Forelimb muscle (tissue), 1 donor: ENCODE results near the gene P3H2. TPM values are rescaled to one million over a fixed set of nuclear protein-coding genes. Genes with fewer than 3 reads are reported as not detected.
"Not testable (repeated sequence)": the region's sequence is repeated elsewhere in the genome, so short reads cannot be mapped to it uniquely, and the experiment has no call there.

Experiments used
- DNase-seq: peaks from one replicate; pipeline ENCODE4 v3.0.0-alpha.2; 2013; ENCODE audit warnings: low read depth
- polyA plus RNA-seq: library from polyadenylated mRNA; unstranded; fragments of 120-200 nt; gene quantifications from one replicate; pipeline ENCODE4 v1.2.1, GENCODE V29; 2013; ENCODE audit not compliant: insufficient read length

The P3H2 gene, protein sequence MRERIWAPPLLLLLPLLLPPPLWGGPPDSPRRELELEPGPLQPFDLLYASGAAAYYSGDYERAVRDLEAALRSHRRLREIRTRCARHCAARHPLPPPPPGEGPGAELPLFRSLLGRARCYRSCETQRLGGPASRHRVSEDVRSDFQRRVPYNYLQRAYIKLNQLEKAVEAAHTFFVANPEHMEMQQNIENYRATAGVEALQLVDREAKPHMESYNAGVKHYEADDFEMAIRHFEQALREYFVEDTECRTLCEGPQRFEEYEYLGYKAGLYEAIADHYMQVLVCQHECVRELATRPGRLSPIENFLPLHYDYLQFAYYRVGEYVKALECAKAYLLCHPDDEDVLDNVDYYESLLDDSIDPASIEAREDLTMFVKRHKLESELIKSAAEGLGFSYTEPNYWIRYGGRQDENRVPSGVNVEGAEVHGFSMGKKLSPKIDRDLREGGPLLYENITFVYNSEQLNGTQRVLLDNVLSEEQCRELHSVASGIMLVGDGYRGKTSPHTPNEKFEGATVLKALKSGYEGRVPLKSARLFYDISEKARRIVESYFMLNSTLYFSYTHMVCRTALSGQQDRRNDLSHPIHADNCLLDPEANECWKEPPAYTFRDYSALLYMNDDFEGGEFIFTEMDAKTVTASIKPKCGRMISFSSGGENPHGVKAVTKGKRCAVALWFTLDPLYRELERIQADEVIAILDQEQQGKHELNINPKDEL
- 39.4 TPM for polyA plus RNA-seq

DNA sequence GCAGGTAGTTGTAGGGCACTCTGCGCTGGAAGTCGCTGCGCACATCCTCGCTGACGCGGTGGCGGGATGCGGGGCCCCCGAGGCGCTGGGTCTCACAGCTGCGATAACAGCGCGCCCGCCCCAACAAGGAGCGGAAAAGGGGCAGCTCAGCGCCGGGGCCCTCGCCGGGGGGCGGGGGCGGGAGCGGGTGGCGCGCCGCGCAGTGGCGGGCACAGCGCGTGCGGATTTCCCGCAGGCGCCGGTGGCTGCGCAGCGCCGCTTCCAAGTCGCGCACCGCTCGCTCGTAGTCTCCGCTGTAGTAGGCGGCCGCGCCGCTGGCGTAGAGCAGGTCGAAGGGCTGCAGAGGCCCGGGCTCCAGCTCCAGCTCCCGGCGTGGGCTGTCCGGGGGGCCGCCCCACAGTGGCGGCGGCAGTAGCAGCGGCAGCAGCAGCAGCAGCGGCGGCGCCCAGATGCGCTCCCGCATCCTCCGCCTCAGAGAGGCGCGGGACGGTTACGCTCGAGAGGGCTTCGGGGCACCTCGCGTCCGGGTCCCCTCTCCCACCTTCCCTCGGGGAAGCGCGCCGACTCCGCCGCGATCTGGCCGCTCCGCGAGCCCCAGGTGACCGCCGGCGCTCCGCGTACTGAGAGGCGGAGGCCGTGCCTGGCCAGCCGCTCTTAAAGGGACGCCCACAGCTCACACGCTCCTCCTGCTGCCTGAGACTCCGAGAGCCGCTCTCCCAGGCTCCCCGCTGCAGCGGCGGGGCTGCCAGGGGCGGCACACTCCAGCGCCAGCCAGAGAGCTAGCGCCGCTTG, at the start of gene P3H2:
Gene P3H2, minus strand, starts transcription at position 629 of the 792 bp plus-strand sequence. Its CDS starts 166 bp downstream, at position 463.
- DNase-seq: no peak

DNA sequence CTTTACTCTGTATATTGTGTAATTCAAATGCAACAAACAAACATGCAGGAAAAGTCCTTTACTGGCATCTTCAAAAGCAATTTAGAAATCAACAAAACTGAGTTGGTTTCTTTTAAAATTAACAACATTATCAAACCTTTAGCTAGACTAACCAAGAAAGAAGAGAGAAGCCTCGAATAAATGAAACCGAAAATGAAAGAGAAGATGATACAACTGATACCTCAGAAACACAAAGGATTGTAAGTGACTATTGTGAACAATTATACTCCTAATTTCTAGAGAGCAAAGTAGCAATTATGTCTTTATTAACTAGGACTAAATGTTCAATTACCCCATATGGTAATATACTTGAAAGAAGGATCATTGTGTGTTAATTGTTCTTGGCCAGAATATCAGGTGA, 49.2 kb upstream of the P3H2 start:
- DNase-seq: no peak

DNA sequence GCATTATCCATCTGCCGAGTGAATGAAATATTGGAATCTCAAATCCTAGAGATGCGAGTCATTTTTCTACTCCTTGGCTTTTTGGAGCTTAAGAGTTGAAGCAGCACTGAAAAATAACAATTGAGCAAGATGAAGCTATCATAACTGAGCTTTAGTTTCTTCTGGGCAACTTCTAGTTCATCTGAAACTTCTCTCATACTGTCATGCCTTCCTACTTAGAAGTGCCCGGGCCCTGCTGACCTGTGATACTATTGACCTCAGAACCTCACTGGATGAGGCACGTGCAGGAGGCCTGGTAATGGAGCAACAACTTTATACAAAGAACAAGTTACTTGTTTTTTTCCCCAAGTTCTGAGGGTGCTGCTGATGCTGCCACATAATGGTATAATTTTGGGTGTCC, 48.5 kb upstream of the P3H2 start:
- no peak for DNase-seq

DNA sequence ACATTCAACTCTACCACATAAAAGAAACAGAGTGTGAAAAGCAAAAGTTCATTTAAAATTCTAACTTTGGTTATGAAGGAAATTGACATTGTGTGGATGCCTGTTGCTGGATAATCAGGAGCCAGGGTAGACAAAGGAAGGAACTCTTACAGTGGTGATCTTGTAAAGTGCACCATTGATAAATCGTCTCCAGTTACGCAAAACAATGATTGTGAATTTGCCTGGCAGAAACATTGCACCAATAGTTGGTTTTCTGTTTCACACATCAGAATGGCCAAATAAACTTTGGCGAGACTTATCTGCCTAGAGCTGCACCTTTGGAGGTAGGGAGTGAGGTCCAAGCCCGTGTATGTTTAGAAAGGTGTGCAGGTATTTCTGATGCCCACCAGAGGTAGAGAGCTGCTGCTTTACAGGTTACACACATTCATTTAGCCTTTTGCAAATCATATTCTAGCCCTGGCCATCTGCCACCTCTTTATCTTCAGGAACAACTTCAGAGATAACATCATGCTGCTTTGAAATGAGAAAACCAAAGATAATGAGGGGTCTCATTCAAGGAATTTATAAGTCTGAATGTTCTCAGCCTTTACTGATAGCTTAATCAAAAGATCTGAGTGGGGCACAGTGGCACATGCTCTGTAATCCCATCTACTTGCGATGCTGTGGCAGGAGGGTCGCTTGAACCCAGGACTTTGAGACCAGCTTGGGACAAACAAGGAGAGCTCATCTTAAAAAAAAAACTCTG, 47.4 kb upstream of the P3H2 start:
- no peak for DNase-seq

DNA sequence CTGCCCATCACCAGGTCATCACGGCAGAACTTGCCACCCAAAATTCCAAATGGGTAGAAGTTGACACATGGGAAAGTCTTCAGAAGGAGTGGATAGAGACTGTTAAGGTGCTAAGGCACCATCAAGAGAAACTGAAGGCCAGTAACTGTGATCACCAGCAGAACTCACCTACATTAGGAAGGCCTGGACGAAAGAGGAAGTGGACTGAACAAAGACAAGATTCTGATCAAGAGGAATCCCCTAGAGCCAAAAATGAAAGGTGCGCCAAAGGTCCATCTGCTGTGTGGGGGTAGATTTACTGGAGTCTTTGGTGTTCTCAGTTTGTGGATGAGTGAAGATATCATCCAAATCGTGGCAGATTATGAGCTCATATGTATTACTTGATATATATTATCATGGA, 46.3 kb upstream of the P3H2 start:
- DNase-seq: no peak

DNA sequence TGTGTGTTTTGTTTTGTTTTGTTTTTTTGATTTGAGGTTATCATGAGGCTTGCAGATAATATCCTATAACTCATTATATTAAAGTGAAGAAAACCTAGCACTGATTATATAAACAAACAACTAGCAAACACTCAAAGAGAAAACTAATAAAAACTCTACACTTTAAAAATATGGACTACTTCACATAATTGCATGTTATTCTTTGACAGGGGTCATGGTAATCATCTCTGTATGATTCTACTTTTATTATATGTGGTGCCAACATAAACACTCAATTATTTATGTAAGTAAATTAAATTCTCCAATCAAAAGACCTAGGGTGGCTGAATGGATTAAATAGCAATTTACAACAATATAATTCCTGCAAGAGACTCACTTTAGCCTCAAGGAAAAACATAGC, 44.6 kb upstream of the P3H2 start:
- no peak for DNase-seq

DNA sequence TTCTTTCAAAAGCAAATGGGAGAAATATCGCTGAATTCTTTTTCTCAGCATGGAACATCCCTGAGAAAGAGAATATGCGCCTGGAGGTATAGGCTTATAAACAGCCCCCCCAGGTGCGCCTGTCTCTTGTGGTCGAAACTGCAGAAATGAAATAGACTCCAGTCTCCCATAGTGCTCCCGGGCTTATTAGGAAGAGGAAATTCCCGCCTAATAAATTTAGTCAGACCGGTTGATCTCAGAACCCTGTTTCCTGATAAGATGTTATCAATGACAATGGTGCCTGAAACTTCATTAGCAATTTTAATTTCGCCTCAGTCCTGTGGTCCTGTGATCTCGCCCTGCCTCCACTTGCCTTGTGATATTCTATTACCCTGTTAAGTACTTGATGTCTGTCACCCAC, 41.3 kb upstream of the P3H2 start:
- not testable (repeated sequence) for DNase-seq

DNA sequence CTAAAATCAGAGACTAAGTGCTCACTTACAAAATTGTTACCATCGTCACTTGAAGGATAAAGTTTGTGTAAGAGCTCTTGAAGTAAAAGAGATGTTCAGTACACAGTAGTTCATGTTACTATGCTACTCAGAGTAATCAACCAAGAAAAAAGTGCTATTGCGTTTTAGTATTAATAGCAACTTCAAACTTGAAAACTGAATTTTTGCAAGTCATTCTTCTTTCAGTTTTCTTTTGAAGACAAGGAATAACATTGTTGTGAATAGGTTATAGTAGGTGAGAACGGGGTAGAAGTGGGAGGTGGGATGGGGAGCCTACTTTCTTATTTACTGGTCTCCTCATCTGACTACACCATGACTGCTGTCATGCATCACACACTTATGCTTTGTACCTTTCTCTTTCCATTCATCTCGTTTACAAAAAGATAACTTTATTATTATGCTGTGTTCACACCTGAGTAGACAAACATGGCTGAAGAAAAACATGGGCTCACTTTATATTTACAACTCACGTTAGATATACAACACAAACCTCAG, 39.3 kb upstream of the P3H2 start:
- DNase-seq: no peak

DNA sequence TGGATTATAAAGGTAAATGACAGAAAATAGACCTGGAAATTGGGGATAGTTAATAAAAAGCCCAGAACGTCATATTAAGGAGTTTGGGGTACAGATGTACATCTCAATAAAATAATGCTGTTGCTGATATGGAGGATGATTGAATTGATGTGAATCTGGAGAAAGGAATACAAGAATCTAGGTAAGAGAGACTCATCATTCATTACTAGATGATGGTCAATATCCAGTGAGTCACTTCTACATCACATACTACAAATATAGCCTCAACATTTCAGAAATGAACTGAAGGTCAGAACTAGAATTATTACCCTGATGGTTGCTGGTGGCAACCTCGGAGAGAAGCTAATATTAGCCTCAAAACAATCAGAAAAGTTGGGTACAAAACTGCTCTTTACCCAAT, 37.6 kb upstream of the P3H2 start:
- DNase-seq: no peak

DNA sequence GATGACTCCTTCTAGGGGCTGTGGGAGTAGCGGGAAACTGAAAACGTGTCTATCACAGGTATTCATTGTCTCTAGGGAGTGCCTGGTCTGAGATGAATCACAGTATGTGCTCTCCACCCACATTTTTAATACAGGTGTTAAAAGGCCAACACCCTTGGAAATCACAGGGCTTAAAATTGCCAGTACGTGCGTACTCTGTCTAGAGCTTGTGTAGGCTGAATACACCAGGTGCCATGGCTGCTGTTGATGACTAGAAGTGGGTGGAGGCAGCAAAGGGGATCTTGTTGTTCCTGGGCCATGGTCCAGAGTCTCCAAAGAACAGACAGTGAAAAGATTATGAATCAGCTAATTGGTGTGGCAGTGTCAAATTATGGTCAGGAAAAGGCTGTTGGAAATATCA, 35.1 kb upstream of the P3H2 start:
- DNase-seq: no peak

DNA sequence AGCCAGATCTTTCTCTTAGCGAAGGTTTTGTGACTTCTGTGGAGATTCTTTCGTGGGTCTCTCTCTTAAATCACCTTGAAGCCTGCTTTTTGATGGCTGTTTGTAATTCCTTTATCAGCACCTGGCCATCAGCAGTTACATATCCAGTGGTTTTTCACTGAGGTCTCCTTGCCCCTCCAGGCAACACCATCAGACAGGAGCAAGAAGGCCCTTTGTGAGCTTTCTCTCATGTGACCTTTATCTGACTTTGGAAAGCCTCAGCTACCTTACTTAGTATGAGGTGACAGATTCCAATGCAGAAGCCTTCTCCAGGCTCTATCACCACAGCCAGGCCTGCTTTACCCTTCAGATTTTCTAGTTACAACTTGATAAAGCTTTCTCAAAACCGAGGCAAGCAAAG, 30.0 kb upstream of the P3H2 start:
- DNase-seq: no peak

DNA sequence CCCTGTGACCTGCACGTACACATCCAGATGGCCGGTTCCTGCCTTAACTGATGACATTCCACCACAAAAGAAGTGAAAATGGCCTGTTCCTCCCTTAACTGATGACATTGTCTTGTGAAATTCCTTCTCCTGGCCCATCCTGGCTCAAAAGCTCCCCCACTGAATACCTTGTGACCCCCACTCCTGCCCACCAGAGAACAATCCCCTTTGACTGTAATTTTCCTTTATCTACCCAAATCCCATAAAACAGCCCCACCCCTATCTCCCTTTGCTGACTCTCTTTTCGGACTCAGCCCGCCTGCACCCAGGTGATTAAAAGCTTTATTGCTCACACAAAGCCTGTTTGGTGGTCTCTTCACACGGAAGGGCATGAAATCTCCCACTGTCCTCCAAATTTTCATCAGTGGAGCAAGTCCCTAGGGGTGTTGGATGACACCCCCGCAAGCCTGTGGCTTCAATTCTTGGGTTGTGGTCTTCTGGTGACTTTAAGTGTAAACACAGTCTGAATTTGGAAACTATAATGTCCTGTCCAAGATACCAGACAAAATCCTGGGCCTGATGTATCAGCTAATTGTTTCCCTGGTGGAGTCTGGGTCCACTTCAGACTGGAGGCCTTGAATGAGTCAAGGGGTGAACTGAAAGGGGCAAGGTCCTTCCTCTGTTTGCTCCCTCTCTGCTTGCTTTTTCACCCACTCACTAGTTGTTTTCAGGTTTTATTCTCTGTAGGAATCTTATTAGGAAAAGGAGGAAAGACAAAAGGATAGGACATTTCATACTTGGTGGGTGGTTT, 29.3 kb upstream of the P3H2 start:
- DNase-seq: not testable (repeated sequence)

DNA sequence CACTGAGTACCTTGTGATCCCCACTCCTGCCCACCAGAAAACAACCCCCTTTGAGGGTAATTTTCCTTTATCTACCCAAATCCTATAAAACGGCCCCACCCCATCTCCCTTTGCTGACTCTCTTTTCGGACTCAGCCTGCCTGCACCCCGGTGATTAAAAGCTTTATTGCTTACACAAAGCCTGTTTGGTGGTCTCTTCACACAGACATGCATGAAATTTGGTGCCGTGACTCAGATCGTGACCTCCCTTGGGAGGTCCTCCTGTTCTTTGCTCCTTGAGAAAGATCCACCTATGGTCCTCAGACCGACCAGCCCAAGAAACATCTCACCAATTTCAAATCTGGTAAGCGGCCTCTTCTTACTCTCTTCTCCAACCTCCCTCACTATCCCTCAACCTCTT, 24.1 kb upstream of the P3H2 start:
- not testable (repeated sequence) for DNase-seq

DNA sequence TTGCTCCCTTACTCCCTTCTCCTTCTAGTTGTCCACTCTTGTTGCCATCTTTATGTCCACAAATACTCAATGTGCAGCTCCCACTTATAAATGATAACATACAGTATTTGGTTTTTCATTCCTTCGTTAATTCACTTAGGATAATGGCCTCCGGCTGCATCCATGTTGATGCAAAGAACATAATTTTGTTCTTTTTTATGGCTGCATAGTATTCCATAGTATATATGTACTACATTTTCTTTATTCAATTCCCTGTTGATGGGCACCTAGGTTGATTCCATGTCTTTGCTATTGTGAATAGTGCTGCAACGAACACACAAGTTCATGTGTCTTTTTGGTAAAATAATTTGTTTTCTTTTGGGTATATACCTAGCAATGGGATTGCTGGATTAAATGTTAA, 21.3 kb upstream of the P3H2 start:
- no peak for DNase-seq

DNA sequence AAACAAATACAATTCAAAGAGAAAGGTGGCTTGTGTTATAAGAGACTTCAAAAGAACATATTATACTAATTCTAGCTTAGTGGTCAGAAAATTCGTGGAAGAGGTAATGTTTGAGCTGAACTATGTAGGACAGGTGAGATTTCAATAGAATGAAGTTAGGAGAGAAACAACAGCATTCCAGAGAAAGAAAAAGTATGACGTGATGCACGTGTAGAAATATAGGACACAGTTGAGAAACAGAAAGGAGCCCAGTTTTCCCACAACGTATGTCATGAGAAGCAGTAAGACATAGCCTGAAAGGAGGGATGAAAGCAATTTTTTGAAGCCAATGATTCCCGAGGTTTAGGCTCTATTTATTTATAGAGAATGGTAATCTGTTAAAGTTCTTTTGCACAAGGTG, 18.7 kb upstream of the P3H2 start:
- no peak for DNase-seq

DNA sequence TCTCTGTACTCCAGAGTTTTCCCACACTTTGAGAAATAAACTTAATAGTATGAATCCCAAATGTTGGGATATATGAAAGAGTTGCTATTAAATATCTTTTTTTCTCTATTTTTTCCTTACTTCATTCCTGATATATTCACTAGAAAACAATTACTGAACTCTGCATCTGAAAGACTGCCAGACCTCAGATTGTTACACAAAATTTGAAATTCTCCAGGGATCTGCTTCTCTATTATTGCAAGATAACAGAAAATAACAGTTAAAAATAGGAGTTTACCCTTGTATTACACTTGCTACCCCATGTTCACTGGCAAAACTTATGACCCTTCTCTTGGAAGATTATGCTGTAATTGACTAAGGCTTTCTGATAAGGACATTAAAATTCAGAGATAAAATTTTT, 11.7 kb upstream of the P3H2 start:
- no peak for DNase-seq

DNA sequence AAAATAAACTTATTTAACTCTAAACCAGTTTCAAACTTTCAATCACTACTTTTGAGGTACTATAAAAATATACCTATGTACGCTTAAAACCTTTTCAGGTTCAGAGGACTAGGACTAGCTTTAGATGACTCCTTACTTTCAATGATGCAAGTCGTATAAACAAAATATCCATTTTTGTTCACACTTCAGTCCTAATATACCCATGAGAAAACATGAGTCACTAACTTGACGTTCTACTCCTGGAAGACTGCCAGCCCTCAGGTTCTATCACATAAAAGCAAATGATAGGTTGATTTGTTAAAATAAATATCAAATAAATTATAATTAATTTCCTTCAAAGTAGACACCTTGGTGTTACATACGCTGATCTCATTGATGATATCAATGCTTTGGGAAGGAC, 10.6 kb upstream of the P3H2 start:
- no peak for DNase-seq

DNA sequence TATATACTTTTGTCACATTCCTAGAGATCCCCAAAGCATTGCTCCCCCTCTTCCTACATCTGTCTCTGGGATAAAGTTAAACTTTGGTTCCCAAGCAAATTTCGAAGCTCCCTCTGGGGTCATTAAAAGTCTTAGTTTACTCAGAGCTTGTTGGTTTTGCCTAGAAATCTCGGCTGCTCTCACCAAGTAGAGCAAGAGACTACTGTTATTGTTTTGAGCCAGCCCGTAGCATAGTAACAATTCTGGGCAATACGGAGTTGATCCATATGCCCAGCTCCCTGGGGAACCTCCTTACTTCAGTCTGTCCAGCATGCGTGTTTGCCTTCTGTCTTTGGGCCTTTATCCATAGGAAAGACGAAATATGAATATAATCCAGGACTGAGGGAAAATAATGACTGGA, 10.0 kb upstream of the P3H2 start:
- no peak for DNase-seq

DNA sequence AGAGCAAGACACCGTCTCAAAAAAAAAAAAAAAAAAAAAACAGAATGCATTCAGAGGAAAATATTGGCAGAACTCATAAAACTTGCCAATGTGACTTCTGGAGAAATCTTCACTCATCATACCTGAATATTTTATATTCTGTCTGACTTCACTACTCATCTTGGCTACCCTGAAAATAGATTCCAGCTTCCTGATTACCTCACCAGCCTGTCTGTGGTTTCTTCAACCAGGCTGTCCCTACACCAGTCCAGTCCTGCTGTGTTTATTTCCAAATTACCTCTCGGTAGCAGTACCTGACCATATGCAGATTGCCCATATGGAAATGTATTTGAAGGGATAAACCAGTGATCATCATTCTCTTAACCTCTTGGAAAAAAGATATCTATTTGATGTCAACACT, 9.3 kb upstream of the P3H2 start:
- no peak for DNase-seq

DNA sequence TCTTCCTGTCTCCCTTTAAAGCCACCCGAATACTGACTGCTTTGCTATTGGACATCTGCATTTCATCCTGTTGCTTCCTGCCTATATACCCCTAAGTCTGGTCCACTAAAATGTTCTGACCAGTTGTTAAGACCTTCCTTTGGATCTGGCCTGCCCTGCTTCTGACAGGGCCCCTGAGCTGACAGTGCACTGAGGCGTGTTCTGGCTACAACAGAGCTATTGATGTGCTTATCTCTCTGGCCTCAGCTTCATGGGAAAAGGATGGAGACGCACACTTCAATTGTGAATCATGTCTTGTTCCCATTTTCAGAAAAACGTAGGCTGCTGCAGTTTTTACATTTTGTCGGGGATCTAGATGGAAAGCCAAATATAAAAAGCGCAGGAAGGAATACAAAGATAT, 7.1 kb upstream of the P3H2 start:
- no peak for DNase-seq

DNA sequence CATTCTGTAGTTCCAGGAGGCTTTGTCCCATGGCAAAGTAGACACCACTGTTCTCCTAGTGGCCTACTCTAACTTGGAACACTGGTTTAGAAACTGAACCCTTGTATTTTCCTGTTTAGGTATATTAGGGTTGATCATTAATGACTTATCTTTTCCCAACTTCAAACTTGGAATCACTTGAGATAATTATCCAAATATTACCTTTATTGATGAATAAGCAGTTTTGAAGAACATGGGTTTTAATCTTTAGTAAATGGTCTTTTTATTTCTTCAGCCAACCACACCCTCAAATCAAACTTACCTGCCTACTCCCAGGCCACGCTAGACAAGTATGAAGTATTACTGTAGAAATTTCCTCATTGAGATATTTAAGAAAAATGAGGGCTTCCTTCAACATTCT, 6.5 kb upstream of the P3H2 start:
- DNase-seq: no peak
